Neural cell (in vitro differentiated cells): ENCODE measurements around the gene THOP1.

Experiments used
- CTCF ChIP-seq: fragments of 450-650 bp; IDR thresholded peaks from 2 replicates; pipeline ENCODE4 v1.5.1; 2014; ENCODE audit warnings: antibody characterized with exemption, mild to moderate bottlenecking, moderate library complexity; ENCODE audit not compliant: poor library complexity, severe bottlenecking
- EZH2 ChIP-seq: fragments of 200-600, 300-800 bp; shearing (Covaris generic), sonication (generic); IDR thresholded peaks from 2 replicates; pipeline ENCODE4 v1.6.1; 2014; ENCODE audit warnings: antibody characterized with exemption, low read length, borderline replicate concordance, mild to moderate bottlenecking; ENCODE audit not compliant: insufficient read depth, poor library complexity, severe bottlenecking
- MXI1 ChIP-seq: fragments of 450-650 bp; conservative IDR thresholded peaks from 2 replicates; pipeline ENCODE4 v1.6.1; 2014; ENCODE audit warnings: antibody characterized with exemption, mild to moderate bottlenecking; ENCODE audit not compliant: poor library complexity, severe bottlenecking
- POLR2AphosphoS5 ChIP-seq: IDR thresholded peaks from 2 replicates; pipeline ENCODE4 v1.6.1; 2012
- RAD21 ChIP-seq: fragments of 450-650 bp; conservative IDR thresholded peaks from 2 replicates; pipeline ENCODE4 v1.6.1; 2014; ENCODE audit warnings: antibody characterized with exemption, mild to moderate bottlenecking, moderate library complexity
- SMC3 ChIP-seq: fragments of 450-650 bp; conservative IDR thresholded peaks from 2 replicates; pipeline ENCODE4 v1.6.1; 2014; ENCODE audit warnings: antibody characterized with exemption, mild to moderate bottlenecking, moderate library complexity; ENCODE audit not compliant: poor library complexity

- TF ChIP-seq POLR2AphosphoS5 (no peak), CTCF (no peak), EZH2 (no peak), RAD21 (no peak), SMC3 (no peak), MXI1 (no peak)
Measured at GRCh38 chr19:2771786-2772674, 13.3 kb upstream of the THOP1 start.
